Measurements from ENCODE around the gene PUSL1. TPM values are rescaled to one million over a fixed set of nuclear protein-coding genes. Genes with fewer than 3 reads are reported as not detected.

Gene PUSL1
- total and polyA plus RNA-seq, 2 of the 13 experiments (the other 11 are each of a cell fraction or from before 2014, with no cell fraction given), result 8.3 to 22.2 TPM

GRCh38 chr1:1309251-1310108, 1.1 kb downstream of the PUSL1 start (continued):
- TF ChIP-seq CREB3 (CRISPR knock-in tag; IDR thresholded peaks at IDR 0.05), result no peak
- TF ChIP-seq KDM3A (CRISPR knock-in tag; IDR thresholded peaks at IDR 0.05; ENCODE audit: low read depth), result no peak
- no peak for TF ChIP-seq ZNF260 (CRISPR knock-in tag; IDR thresholded peaks at IDR 0.05; ENCODE audit: borderline replicate concordance, low read depth)
- TF ChIP-seq, protein P1, sequence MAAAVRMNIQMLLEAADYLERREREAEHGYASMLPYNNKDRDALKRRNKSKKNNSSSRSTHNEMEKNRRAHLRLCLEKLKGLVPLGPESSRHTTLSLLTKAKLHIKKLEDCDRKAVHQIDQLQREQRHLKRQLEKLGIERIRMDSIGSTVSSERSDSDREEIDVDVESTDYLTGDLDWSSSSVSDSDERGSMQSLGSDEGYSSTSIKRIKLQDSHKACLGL (CRISPR knock-in tag; IDR thresholded peaks at IDR 0.05), result no peak; the same call in 1 of the 2 replicates
- no peak for TF ChIP-seq HHEX (CRISPR knock-in tag; IDR thresholded peaks at IDR 0.05)
- no peak for TF ChIP-seq U2AF1 (optimal IDR thresholded peaks at IDR 0.05; ENCODE audit: low read depth, low read length)
- no peak for TF ChIP-seq ZNF792 (CRISPR knock-in tag; IDR thresholded peaks at IDR 0.05)
- 0 out of 2 replicates have a peak, but pooled peaks have one; percentile 6 for TF ChIP-seq ZNF850 (CRISPR knock-in tag; conservative IDR thresholded peaks at IDR 0.05)
- TF ChIP-seq ZNF232 (CRISPR knock-in tag; IDR thresholded peaks at IDR 0.05; ENCODE audit: borderline replicate concordance), result no peak
- no peak for TF ChIP-seq RXRB (CRISPR knock-in tag; IDR thresholded peaks at IDR 0.05; ENCODE audit: borderline replicate concordance)
- no peak; the same call in 1 of the 2 replicates for TF ChIP-seq ATF3 (CRISPR knock-in tag; IDR thresholded peaks at IDR 0.05)
- TF ChIP-seq MTA1 (CRISPR knock-in tag; IDR thresholded peaks at IDR 0.05; ENCODE audit: borderline replicate concordance), result 0 out of 2 replicates have a peak, but pooled peaks have one; percentile 8
- TF ChIP-seq ZNF660 (CRISPR knock-in tag; IDR thresholded peaks at IDR 0.05; ENCODE audit: borderline replicate concordance, low read depth), result no peak
- no peak for TF ChIP-seq ZIK1 (CRISPR knock-in tag; IDR thresholded peaks at IDR 0.05; ENCODE audit: borderline replicate concordance, low read depth)
- TF ChIP-seq KLF13 (CRISPR knock-in tag; IDR thresholded peaks at IDR 0.05), result no peak
- TF ChIP-seq TGIF2 (CRISPR knock-in tag; IDR thresholded peaks at IDR 0.05), result no peak
- no peak for TF ChIP-seq HNF4G (IDR thresholded peaks at IDR 0.05; ENCODE audit: borderline replicate concordance, low read depth, low read length)
- TF ChIP-seq HNF4G (CRISPR knock-in tag; IDR thresholded peaks at IDR 0.05; ENCODE audit: borderline replicate concordance, low read depth), result no peak
- TF ChIP-seq ZNF615 (CRISPR knock-in tag; IDR thresholded peaks at IDR 0.05; ENCODE audit: borderline replicate concordance), result no peak
- TF ChIP-seq, protein P2, sequence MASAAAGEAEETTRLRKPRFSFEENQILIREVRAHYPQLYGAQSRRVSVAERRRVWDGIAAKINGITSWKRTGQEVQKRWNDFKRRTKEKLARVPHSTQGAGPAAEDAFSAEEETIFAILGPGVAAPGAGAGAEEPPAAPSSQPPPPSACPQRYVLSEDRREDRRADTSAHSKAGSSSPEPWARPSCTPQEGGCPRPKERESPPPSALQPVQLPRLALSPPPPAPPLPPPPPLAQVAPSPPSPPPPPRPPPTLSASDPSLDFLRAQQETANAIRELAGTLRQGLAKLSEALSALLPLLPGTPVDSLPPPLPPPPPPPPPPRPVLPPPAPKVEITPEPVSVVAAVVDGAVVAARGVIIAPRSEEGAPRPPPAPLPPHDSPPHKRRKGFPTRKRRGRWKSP (CRISPR knock-in tag; IDR thresholded peaks at IDR 0.05), result no peak; the same call in 1 of the 2 replicates
- TF ChIP-seq, protein P3, sequence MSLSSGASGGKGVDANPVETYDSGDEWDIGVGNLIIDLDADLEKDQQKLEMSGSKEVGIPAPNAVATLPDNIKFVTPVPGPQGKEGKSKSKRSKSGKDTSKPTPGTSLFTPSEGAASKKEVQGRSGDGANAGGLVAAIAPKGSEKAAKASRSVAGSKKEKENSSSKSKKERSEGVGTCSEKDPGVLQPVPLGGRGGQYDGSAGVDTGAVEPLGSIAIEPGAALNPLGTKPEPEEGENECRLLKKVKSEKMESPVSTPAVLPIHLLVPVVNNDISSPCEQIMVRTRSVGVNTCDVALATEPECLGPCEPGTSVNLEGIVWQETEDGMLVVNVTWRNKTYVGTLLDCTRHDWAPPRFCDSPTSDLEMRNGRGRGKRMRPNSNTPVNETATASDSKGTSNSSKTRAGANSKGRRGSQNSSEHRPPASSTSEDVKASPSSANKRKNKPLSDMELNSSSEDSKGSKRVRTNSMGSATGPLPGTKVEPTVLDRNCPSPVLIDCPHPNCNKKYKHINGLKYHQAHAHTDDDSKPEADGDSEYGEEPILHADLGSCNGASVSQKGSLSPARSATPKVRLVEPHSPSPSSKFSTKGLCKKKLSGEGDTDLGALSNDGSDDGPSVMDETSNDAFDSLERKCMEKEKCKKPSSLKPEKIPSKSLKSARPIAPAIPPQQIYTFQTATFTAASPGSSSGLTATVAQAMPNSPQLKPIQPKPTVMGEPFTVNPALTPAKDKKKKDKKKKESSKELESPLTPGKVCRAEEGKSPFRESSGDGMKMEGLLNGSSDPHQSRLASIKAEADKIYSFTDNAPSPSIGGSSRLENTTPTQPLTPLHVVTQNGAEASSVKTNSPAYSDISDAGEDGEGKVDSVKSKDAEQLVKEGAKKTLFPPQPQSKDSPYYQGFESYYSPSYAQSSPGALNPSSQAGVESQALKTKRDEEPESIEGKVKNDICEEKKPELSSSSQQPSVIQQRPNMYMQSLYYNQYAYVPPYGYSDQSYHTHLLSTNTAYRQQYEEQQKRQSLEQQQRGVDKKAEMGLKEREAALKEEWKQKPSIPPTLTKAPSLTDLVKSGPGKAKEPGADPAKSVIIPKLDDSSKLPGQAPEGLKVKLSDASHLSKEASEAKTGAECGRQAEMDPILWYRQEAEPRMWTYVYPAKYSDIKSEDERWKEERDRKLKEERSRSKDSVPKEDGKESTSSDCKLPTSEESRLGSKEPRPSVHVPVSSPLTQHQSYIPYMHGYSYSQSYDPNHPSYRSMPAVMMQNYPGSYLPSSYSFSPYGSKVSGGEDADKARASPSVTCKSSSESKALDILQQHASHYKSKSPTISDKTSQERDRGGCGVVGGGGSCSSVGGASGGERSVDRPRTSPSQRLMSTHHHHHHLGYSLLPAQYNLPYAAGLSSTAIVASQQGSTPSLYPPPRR (CRISPR knock-in tag; IDR thresholded peaks at IDR 0.05; ENCODE audit: borderline replicate concordance), result no peak

Data from HepG2 (cell line).